Ascending aorta (tissue), 2 donors: ENCODE data around the gene ACKR2. TPM values are rescaled to one million over a fixed set of nuclear protein-coding genes. Genes with fewer than 3 reads are reported as not detected.

Source experiments
- DNase-seq, 2 donors: peaks; one replicate each; pipeline ENCODE4 v3.0.0-alpha.2; 2019; ENCODE audit warnings: low spot score in 2 of 2
- H3K27ac ChIP-seq, 2 donors: fragments of 200-600 bp; sonication (generic); one replicate each; pipeline ENCODE4 v1.5.1; 2016 to 2017; ENCODE audit warnings: mild to moderate bottlenecking in 1 of 2
- H3K27me3 ChIP-seq: fragments of 200-600 bp; sonication (generic); one replicate; pipeline ENCODE4 v1.5.1; 2017
- H3K36me3 ChIP-seq, 2 donors: fragments of 200-600 bp; sonication (generic); one replicate each; pipeline ENCODE4 v1.5.1; 2016
- H3K4me1 ChIP-seq, 2 donors: fragments of 200-600 bp; sonication (generic); one replicate each; pipeline ENCODE4 v1.5.1; 2016 to 2017; ENCODE audit warnings: mild to moderate bottlenecking in 1 of 2
- H3K4me3 ChIP-seq, 2 donors: fragments of 200-600 bp; sonication (generic); one replicate each; pipeline ENCODE4 v1.5.1; 2016 to 2017; ENCODE audit warnings: mild to moderate bottlenecking in 1 of 2
- H3K9me3 ChIP-seq, 2 donors: fragments of 200-600 bp; sonication (generic); one replicate each; pipeline ENCODE4 v1.5.1; 2016
- CTCF ChIP-seq, 3 experiments: fragments of 200-600 bp in 2 of 3; fragments of 450-650 bp in 1 of 3; sonication (generic) in 2 of 3; IDR thresholded peaks; one replicate each; pipeline ENCODE4 v1.5.1; 2016 to 2019; ENCODE audit warnings: antibody characterized with exemption in 3 of 3, mild to moderate bottlenecking in 1 of 3, moderate library complexity in 1 of 3
- intact Hi-C: fragments of 100-400 bp; cut with DNase I; formaldehyde crosslinking; loops from one replicate; pipeline ENCODE4 v1.15.1; 2023
- total RNA-seq: library from RNA; depleted of rRNA; stranded (reverse); fragments of >200 nt; gene quantifications from one replicate; pipeline ENCODE4 v1.1.0, GENCODE V29; 2016

ACKR2 gene
- total RNA-seq, 1 donor from 2014 or later, result 24.5 TPM

GRCh38 chr3:42843713-42844411, 34.6 kb downstream of the ACKR2 start:
- no peaks in the 10 kb centered on the region for H3K9me3 ChIP-seq
- H3K4me1 ChIP-seq, result peaks cover 9 to 45% of the 10 kb centered on the region in 2 donors
- H3K27me3 ChIP-seq, result no peaks in the 10 kb centered on the region
- H3K36me3 ChIP-seq, result no peaks in the 10 kb centered on the region
- no peak for DNase-seq
- TF ChIP-seq CTCF (IDR thresholded peaks at IDR 0.05), result no peak
- intact Hi-C loops, result no loop called here
- H3K27ac ChIP-seq, result peak overlapping the region; percentile 74 to 84
- no peak overlapping the region for H3K4me3 ChIP-seq

- intact Hi-C loops, result no loop called here
- Histone ChIP-seq H3K4me3 (no peak overlapping the region), H3K4me1 (peaks cover 9 to 45% of the 10 kb centered on the region in 2 donors), H3K9me3 (no peaks in the 10 kb centered on the region), H3K27me3 (no peaks in the 10 kb centered on the region), H3K27ac (peak overlapping the region; percentile 74 to 84), H3K36me3 (no peaks in the 10 kb centered on the region)
- no peak for DNase-seq
- TF ChIP-seq CTCF (IDR thresholded peaks at IDR 0.05), result no peak
Observed at GRCh38 chr3:42844412-42844713, 35.1 kb downstream of the ACKR2 start.

GRCh38 chr3:42844815-42845214, 35.6 kb downstream of the ACKR2 start:
- intact Hi-C loops, result no loop called here
- Histone ChIP-seq H3K27me3 (no peaks in the 10 kb centered on the region), H3K4me3 (no peak overlapping the region), H3K27ac (peak overlapping the region; percentile 74 to 84), H3K9me3 (no peaks in the 10 kb centered on the region), H3K36me3 (no peaks in the 10 kb centered on the region), H3K4me1 (peaks cover 9 to 45% of the 10 kb centered on the region in 2 donors)
- no peak for TF ChIP-seq CTCF (IDR thresholded peaks at IDR 0.05)
- no peak for DNase-seq

- TF ChIP-seq CTCF (IDR thresholded peaks at IDR 0.05), result no peak
- Histone ChIP-seq H3K36me3 (no peaks in the 10 kb centered on the region), H3K27ac (peak overlapping the region; percentile 74 to 84), H3K9me3 (no peaks in the 10 kb centered on the region), H3K4me1 (peaks cover 9 to 52% of the 10 kb centered on the region in 2 donors), H3K27me3 (no peaks in the 10 kb centered on the region), H3K4me3 (no peak overlapping the region)
- intact Hi-C loops, result no loop called here
- DNase-seq, result peak in 1 of 2 donors; percentile 19
Observed at GRCh38 chr3:42846685-42847522, 37.7 kb downstream of the ACKR2 start.

GRCh38 chr3:42847731-42848130, 38.5 kb downstream of the ACKR2 start:
- intact Hi-C loops, result no loop called here
- Histone ChIP-seq H3K4me1 (peaks cover 9 to 55% of the 10 kb centered on the region in 2 donors), H3K27ac (peak overlapping the region; percentile 74 to 84), H3K27me3 (no peaks in the 10 kb centered on the region), H3K36me3 (no peaks in the 10 kb centered on the region), H3K9me3 (no peaks in the 10 kb centered on the region), H3K4me3 (no peak overlapping the region)
- DNase-seq, result no peak
- TF ChIP-seq CTCF (IDR thresholded peaks at IDR 0.05), result no peak
